ENCODE data around the gene COL4A2. TPM values are rescaled to one million over a fixed set of nuclear protein-coding genes. Genes with fewer than 3 reads are reported as not detected.

The COL4A2 gene
- polyA plus RNA-seq, 2 of the 4 experiments (the other 2 are of a cell fraction) = 46.9 to 119 TPM

GRCh38 chr13:110316196-110316595 is 9.1 kb downstream of the COL4A2 start (continued):
- TF ChIP-seq HOXA7 (CRISPR knock-in tag; IDR thresholded peaks at IDR 0.05) (no peak), TFCP2L1 (CRISPR knock-in tag; IDR thresholded peaks at IDR 0.05) (no peak), KDM5A (IDR thresholded peaks at IDR 0.05) (no peak), SMC3 (IDR thresholded peaks at IDR 0.05) (no peak), ATOH8 (CRISPR knock-in tag; IDR thresholded peaks at IDR 0.05; ENCODE audit: low read depth) (no peak), POLR2A (IDR thresholded peaks at IDR 0.05; ENCODE audit: low read length) (no peak)

GRCh38 chr13:110317093-110317492 is 10.0 kb downstream of the COL4A2 start:
- TF ChIP-seq ESRRA (IDR thresholded peaks at IDR 0.05; ENCODE audit: borderline replicate concordance, low read length) (no peak), HMGXB4 (CRISPR knock-in tag; IDR thresholded peaks at IDR 0.05; ENCODE audit: borderline replicate concordance) (no peak), HEYL (CRISPR knock-in tag; IDR thresholded peaks at IDR 0.05) (no peak)
- 84% methylated on average over 5 of the region's 5 CpGs for WGBS (ENCODE audit: missing lambda C conversion rate)
- ATAC-seq = no peak
- FAIRE-seq = no peak
- Histone ChIP-seq H3K4me1 (peaks cover 53% of the 10 kb centered on the region), H3K4me3 (no peak overlapping the region), H3K27ac (peak overlapping the region in 1 of 2 experiments; percentile 44; a peak in 1 of 6 replicates), H3K9me3 (no peaks in the 10 kb centered on the region), H3K4me2 (no peak overlapping the region)
- ChIA-PET POLR2A (no interaction called here), CTCF (no interaction called here)
- DNase-seq (ENCODE audit: low read depth in 1 of 2, low spot score in 1 of 2) = no peak

GRCh38 chr13:110317496-110318195 is 10.6 kb downstream of the COL4A2 start:
- Histone ChIP-seq H3K27ac (peak overlapping the region in 1 of 2 experiments; percentile 44; a peak in 2 of 6 replicates), H3K4me3 (no peak overlapping the region), H3K4me1 (peaks cover 53% of the 10 kb centered on the region), H3K4me2 (no peak overlapping the region), H3K9me3 (no peaks in the 10 kb centered on the region)
- CTCF ChIA-PET = no interaction called here
- no peak for TF ChIP-seq RAD21 (conservative IDR thresholded peaks at IDR 0.05 in 1 of 2, IDR thresholded peaks at IDR 0.05 in 1 of 2)
- TF ChIP-seq HMGXB4 (CRISPR knock-in tag; IDR thresholded peaks at IDR 0.05; ENCODE audit: borderline replicate concordance) = no peak
- no peak for TF ChIP-seq HES2 (IDR thresholded peaks at IDR 0.05)
- TF ChIP-seq PBX3 (IDR thresholded peaks at IDR 0.05) = no peak
- TF ChIP-seq MAFK (IDR thresholded peaks at IDR 0.05; ENCODE audit: partially characterized antibody) = no peak
- TF ChIP-seq NFE2L2 (conservative IDR thresholded peaks at IDR 0.05; ENCODE audit: low read length) = no peak
- no peak for TF ChIP-seq ESRRA (IDR thresholded peaks at IDR 0.05; ENCODE audit: borderline replicate concordance, low read length)
- TF ChIP-seq E2F6 (IDR thresholded peaks at IDR 0.05; ENCODE audit: borderline replicate concordance, low read depth) = no peak
- TF ChIP-seq TP53 (CRISPR knock-in tag; IDR thresholded peaks at IDR 0.05) = no peak
- TF ChIP-seq MAX (IDR thresholded peaks at IDR 0.05) = no peak
- no peak for TF ChIP-seq FOXS1 (CRISPR knock-in tag; IDR thresholded peaks at IDR 0.05)
- TF ChIP-seq CBX8 (IDR thresholded peaks at IDR 0.05) = no peak
- TF ChIP-seq RFX5 (IDR thresholded peaks at IDR 0.05) = no peak
- no peak for TF ChIP-seq TFCP2L1 (CRISPR knock-in tag; IDR thresholded peaks at IDR 0.05)
- no peak for TF ChIP-seq BHLHE40 (IDR thresholded peaks at IDR 0.05; ENCODE audit: low read depth, low read length)
- TF ChIP-seq ZFP36 (IDR thresholded peaks at IDR 0.05; ENCODE audit: borderline replicate concordance, partially characterized antibody) = no peak
- no peak for TF ChIP-seq CHD2 (IDR thresholded peaks at IDR 0.05; ENCODE audit: low read length, partially characterized antibody)
- TF ChIP-seq NPAS2 (CRISPR knock-in tag; IDR thresholded peaks at IDR 0.05; ENCODE audit: borderline replicate concordance) = no peak
- DNase-seq (ENCODE audit: low read depth in 1 of 2, low spot score in 1 of 2) (no peak), ATAC-seq (no peak), FAIRE-seq (no peak)
- WGBS (ENCODE audit: missing lambda C conversion rate) = 87% methylated on average over 13 of the region's 13 CpGs
- POLR2A ChIA-PET = no interaction called here
